GM19372 (cell line): Measurements from ENCODE around the gene MRPL37.
"Not testable (repeated sequence)": the region's sequence is repeated elsewhere in the genome, so short reads cannot be mapped to it uniquely, and the experiment has no call there.

Experiments used
- ATAC-seq: cut with Tn5 transposase; IDR thresholded peaks from one replicate; pipeline ENCODE4 v1.9.1; 2021; ENCODE audit warnings: mild to moderate bottlenecking, low read depth, moderate library complexity; ENCODE audit not compliant: unreplicated experiment

The MRPL37 gene

DNA sequence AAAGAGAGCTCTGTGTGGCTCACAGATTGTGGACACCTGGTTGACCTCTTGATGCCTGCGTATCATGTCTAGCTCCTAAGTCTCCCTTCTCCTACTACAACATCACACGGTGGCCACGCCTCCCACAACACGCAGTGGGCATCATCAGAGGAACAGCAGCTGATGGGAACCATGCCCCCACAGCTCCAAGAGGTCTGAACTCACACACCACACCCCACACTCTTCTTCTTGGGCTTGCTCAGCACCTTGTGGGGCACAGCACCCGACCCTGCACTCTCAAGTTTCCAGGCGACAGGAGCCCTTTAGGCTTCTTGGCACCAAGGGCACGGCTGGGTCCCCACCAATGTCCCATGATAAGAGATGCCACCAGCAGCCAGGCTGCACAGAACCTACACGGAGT is 28.4 kb upstream of the MRPL37 start:
- ATAC-seq: no peak

GRCh38 chr1:54172614-54173599 is 27.1 kb upstream of the MRPL37 start:
- ATAC-seq: no peak

DNA sequence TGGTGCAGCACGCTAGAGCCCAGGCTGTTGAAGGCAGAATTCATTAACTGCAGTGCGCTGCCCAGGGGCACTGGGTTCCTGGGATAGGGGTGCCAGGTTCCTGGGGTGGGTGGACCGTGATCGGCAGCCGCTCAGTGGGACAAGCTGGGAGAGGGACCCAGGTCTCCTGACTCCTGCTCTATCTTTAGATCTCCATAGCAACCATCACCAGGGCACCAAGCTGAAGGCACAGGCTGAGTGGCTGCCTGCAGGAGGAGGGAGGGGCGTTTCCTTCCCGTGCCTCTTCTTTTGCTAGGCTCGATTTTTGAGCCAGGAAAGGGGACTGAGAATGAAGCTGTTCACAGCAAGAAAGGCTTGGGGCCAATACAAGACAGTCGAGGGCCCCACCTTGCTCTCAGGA is 26.3 kb upstream of the MRPL37 start:
- no peak for ATAC-seq

GRCh38 chr1:54174106-54174505 is 25.9 kb upstream of the MRPL37 start:
- ATAC-seq: no peak

- no peak for ATAC-seq
Observed at GRCh38 chr1:54176621-54177327, 23.2 kb upstream of the MRPL37 start.

DNA sequence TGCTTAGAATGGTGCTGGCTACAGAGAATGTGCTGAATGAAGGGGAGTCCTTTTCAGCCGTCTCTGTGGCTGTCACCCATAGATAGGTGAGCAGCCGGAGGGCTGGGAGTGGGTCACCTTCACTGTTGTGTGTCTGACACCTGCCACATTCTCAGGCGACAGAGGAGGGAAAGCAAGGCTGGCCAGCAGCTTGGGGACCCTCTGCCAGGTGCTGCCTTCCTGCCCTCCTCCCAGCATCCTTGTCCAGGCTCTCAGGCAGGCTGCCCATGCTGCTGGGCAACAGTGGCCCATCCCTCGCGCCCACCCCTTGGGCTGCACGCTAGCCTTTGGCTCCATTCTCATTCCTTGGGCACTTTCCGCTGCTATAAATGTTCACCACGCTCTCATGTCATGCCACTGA is 22.2 kb upstream of the MRPL37 start:
- ATAC-seq: no peak

DNA sequence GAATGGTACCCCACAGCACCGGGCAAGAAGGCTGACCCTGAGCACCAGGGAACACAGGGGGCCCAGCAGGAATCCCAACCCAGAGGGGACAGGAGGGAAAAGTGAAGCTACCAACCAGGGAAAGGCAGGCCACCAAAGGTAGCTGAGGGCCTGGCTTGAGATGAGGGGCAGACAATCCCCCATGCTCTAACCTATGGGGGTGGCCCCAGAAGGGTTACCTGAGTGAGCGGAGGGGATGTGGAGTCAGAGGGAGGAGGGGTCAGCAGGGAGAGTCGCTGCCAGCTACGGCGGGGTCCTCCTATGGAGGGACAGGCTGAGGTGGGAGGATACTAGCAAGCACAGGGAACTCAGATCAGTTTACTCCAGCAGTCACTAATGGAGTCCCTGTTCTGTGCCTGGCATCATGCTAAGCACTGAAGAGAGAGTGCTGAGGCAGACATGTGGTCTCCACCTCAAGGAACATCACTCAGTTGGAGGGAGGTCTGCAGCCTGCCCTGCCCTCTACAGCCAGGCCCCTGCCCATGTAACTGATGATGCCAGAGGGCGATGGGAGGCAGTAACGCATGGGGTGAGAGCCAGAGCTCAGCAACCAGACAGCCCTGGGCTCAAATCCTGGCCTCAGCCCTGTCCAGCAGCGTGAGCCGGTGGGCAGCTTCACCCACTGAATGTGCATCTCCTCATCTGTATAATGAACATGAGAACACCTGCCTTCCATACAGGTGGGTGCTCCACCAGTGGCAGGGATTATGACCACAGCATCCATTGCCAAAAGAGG is 21.5 kb upstream of the MRPL37 start:
- no peak for ATAC-seq

- ATAC-seq: no peak
Observed at GRCh38 chr1:54180701-54181360, 19.1 kb upstream of the MRPL37 start.

- no peak for ATAC-seq
Observed at GRCh38 chr1:54186056-54186455, 13.9 kb upstream of the MRPL37 start.

GRCh38 chr1:54188291-54188690 is 11.7 kb upstream of the MRPL37 start:
- no peak for ATAC-seq

- ATAC-seq: no peak
Observed at GRCh38 chr1:54190526-54190925, 9.4 kb upstream of the MRPL37 start.

DNA sequence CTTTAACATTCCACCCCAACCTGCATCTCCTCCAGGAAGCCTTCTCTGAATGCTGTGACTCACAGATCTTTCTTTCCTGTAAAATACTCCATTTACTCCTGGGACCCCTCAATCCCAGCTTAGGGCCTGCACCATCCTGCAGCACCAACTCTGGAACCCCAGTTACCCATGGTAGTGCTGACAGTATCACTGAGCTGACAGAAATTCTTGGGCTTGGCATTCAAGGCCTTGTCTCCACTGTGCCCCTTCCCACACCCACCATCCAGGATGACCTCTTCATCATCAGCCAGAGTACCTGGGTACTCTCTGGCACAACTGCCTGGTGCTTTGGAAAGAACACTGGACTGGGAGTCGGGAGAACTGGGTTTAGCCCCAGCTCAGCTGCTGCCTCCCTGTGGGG is 8.4 kb upstream of the MRPL37 start:
- ATAC-seq: no peak

GRCh38 chr1:54193453-54193852 is 6.5 kb upstream of the MRPL37 start:
- no peak for ATAC-seq

DNA sequence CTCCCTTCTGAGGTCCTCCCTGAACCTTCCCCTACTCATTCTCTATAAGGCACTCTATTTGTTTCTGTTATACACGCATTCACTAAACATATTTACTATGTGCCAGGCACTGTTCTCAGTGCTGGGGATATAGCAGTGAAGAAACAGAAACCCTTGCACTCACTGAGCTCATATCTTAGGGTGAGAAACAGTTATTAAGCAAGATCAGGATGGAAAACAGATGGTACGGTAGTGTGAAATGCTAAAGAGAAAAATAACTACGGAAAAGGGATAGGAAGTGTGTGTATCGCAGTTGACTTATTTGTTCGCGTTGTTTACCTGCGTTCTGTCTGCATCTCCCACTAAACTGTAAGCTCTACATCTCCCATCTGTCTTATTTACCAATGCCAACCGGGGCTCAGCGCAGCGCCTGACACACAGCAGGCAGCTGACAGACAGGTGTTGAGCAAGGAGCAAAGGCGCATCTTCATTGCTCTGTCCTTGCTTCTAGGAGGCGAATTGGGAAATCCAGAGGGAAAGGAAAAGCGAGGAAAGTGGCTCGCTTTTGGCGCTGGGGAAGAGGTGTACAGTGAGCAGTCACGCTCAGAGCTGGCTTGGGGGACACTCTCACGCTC is 709 bp upstream of the MRPL37 start:
- ATAC-seq: no peak

DNA sequence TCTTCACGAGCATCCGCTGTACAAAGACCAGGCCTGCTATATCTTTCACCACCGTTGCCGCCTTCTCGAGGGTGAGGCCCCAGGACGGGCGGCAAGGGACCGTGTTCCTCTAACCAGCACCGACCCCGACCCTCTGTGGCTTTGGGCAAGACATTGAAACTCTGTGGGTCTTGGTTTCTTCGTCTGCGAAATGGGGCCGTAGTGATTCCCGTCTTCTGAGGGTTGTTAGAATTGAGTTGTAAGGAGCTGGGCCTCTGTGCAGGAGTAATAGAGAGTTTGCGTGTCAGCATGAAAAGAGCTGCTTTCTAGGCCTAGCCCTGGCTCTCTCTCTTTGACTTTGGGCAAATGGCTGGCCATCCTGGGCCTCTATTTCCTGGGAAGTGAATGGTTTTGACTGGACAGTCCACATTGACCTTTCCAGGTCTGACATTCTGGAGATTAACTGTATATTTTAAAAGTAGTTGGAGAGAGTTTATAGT is 591 bp downstream of the MRPL37 start:
- ATAC-seq: peak; percentile 2

- ATAC-seq: no peak
Observed at GRCh38 chr1:54204199-54204598, 4.2 kb downstream of the MRPL37 start.

DNA sequence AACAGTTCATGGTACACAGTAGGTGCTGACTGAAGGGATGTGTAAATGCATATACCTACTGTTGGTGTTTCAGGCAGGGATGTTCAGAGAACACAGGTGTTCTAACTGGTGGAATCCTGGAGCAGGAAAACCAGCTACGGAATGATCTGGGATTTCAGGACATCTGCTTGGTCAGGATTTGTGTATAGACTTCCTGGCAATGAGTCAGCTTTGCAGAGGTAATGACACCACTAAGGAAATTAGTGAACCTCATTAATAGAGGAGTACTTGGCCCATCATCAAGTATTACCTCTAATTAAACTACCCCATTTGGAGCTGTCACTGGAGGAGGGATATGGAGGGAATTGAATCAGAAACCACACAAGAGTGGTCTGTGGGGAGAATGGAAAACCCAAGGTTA is 7.3 kb downstream of the MRPL37 start:
- no peak for ATAC-seq

GRCh38 chr1:54207896-54208295 is 7.9 kb downstream of the MRPL37 start:
- ATAC-seq: not testable (repeated sequence)

GRCh38 chr1:54212872-54213271 is 12.9 kb downstream of the MRPL37 start:
- ATAC-seq: no peak

DNA sequence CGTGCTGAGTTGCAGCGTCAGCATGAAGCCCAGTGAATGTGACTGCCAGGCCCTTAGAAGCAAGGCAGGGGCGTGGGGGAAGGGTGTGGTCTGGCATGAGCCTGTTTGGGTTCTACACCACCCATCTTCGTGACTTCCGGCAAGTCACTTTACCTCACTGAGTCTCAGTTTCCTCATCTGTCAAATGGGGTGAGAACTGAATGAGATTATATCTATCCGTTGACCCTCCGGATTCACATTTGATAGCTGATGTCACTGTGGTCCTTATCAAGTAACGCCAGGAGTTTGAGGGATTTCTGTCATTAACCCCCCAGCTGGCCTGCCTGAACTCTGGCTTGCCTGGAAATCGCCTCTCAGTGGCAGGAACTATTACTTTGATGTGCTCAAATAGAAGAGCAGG is 15.6 kb downstream of the MRPL37 start:
- no peak for ATAC-seq
